ENCODE data around the gene VTCN1.

GRCh38 chr1:117116784-117117130, 94.0 kb downstream of the VTCN1 start:
- TF ChIP-seq POLR2A (IDR thresholded peaks at IDR 0.05) (no peak), CTCF (IDR thresholded peaks at IDR 0.05) (no peak)

All from ovary (tissue), 3 donors.